GF-D8 (cell line): Measurements from ENCODE around the gene ERFL.

Experiments
- DNase-seq: peaks from one replicate; lab custom pipeline; 2025; lab: John Stamatoyannopoulos, UW

The ERFL gene

GRCh38 chr19:41913538-41914423 is 14.5 kb downstream of the ERFL start:
- DNase-seq: no peak

DNA sequence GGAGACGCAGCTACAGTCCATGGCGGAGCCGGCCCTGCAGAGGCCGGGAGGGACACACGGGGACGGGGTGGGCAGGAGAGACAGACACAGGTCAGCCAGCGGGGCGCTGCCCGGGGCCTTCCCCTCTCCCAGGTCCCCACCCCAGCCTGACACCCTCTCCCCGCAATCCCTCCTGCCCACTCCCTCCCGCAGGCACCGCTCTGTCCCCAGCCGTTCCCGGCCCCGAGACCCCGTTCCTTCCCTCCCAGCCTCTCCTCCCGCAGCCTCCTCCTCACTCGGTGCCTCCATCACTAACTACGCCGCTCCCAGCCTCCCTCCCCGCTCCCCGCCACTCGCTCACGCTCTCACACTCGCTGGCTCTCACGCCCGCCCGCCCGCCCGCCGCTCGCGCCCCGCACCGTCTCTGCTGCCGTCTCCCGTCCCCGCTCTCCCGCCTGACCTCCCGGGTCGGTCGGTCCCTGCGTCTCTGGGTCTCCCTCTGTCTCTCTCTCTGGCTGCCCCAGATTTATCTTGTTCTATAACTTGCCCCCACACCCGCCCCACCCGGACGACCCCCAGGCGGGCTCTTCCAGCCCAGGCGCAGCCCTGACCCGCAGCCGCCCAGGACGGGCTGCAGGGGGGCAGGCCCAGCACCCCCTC is 15.2 kb downstream of the ERFL start:
- DNase-seq: no peak

DNA sequence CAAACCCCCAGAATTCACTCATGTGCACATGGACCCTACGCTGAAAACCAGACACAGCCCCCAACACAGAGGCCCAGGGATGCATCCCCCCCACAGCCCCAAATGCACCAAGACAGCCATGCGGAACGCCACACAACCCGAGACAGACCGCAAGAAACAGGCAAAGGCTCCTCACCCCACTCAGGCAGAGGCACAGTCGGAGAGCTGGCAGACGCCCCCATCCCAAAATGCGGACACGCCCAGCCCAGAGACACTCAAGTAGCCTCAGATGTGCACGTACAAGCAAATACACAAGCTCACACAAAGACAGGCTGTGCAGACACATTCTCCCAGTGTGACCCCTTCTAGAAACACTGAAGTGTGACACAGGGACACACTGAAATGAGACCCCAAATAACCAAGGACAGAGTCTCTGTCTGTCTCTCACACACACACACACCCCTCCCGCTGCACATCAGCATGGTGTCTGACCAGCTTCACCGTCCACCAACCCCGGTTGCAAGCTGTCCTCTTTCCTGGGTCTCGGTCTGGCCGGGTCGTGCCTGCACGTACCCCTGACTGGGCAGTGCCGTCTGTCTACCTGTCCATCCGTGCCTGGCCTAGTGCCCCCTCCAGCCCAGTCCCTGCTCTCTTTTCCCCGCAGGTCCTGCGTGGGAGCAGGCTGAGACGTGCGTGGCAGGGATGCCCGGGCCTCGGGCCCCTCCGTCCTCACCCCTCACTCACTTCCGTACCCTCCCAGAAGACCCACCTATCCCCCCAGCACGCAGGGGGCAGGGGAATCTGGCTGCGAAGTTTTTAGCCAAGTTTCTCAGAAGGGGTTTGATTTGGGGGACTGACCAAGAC is 16.1 kb downstream of the ERFL start:
- DNase-seq: no peak

DNA sequence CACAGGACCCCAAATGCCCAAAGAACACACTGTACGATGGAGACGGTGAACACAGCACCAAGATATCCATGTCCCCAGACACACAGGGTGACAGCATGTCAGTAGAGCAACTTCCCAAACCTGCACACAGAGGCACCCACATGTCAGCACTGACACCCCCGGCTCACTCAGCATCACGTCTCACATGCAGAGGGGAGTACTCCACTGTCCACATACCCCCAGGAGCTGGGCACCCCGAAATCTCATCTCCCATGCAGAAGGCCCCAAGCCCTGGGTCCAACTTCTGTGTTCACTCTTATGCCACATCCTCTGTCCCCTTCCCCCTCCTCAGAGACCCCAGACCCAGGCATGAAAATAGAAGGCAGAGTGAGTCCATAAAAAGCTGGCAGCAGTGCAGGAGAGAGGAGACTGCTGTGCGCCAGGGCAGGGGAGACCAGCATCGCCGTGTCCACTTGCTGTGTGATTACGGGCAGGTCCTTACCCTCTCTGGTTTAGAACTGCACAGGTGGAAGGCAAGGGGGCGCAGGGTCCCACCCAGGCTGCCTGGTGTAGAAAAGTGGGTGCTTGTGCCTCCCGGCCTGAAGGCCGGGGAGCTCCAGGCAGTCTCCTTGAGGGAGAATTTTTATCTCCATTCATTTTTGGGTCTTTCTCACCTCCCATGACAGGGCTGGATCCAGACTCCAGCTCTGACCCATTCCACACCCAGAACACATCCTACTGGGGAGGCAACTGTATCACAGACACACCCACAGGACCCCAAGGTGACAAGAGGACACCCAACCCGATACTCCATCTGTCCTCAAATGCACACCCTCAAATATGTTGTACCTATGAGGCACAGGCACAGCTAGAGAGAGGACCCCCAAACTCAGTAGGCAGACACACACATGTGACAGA is 17.0 kb downstream of the ERFL start:
- no peak for DNase-seq

GRCh38 chr19:41910240-41910991 is 17.8 kb downstream of the ERFL start:
- no peak for DNase-seq

DNA sequence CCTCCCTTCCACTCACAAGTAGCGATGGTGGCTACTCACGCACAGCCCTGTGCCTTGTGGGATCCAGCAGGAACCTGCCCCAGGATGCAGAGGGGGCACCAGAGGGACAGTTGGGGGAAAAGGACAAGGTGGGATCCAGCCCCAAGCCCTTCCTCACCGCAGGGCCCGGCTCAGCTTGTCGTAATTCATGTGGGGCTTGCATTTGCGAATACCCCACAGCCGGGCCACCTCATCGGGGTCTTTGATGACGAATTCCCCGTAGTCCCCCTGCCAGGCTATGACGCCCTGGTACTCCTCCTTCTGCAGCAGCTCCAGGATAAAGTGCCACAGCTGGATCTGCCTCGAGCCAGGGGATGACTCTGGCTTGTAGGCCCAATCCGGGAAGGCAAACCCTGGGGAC is 18.5 kb downstream of the ERFL start:
- no peak for DNase-seq

- no peak for DNase-seq
These were observed 19.4 kb downstream of the ERFL start for GRCh38 chr19:41908724-41909464.

GRCh38 chr19:41907994-41908615 is 20.1 kb downstream of the ERFL start:
- DNase-seq: no peak

- DNase-seq: no peak
These were observed 21.2 kb downstream of the ERFL start for GRCh38 chr19:41906916-41907680.

DNA sequence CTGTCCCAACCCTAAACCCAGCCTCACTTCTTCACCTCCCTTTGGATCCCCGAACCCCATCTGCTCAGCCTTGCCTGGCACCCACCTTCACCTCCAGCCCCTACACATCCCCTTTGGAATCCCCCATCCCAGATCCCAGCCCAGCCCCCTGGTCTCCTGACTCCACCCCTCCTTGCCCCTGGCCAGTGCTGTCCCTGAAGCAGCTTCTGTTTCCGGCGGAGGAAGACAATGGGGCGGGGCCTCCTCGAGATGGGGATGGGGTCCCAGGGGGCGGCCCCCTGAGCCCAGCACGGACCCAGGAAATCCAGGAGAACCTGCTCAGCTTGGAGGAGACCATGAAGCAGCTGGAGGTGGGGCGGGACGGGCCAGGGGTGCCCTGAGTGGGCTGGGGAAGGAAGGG is 22.0 kb downstream of the ERFL start:
- DNase-seq: no peak

GRCh38 chr19:41905273-41906002 is 22.8 kb downstream of the ERFL start:
- DNase-seq: no peak

- no peak for DNase-seq
These were observed 24.0 kb downstream of the ERFL start for GRCh38 chr19:41904118-41904870.

- no peak for DNase-seq
These were observed 24.9 kb downstream of the ERFL start for GRCh38 chr19:41903193-41903953.

DNA sequence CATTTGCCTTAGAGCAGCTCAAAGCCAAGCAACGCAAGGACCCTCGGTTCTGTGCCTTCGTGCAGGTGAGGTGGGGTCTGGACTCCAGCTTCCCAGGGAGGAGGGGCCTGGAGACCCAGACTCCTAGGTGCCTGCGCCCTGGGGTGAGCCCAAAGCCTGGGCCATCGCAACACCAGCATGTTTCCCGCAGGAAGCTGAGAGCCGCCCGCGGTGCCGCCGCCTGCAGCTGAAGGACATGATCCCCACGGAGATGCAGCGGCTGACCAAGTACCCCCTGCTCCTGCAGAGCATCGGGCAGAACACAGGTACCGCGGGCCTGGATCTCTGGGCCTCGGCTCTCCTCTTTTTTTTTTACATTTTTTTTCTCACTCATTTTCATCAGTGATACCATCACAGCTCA is 25.7 kb downstream of the ERFL start:
- no peak for DNase-seq

- no peak for DNase-seq
These were observed 26.4 kb downstream of the ERFL start for GRCh38 chr19:41901707-41902360.

DNA sequence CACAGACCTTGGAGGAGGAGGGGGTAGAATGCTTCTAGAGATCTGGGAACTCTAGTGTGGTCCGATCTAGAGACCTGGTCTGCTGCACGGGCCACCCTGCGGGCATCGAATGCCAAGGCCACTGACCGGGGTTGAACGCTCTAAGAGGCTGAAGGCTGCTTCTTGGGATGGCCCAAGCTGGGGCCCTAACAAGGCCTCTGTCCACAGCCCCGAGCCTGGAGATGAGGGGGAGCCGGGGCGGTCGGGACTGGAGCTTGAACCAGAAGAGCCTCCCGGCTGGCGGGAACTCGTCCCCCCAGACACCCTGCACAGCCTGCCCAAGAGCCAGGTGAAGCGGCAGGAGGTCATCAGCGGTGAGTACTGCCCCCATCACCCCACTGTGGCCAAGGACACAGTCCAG is 30.0 kb downstream of the ERFL start:
- DNase-seq: no peak
